K562 (cell line): Measurements from ENCODE around the gene ACTR5. TPM values are rescaled to one million over a fixed set of nuclear protein-coding genes. Genes with fewer than 3 reads are reported as not detected.
A peak's percentile ranks its signal among the peaks of the same experiment; 100 is the strongest.

ENCODE experiments used
- CHCHD3 ChIP-seq: fragments of 250-450 bp; sonication (Bioruptor Pico); IDR thresholded peaks from 2 replicates; pipeline ENCODE4 v2.1.2; 2022; ENCODE audit warnings: mild to moderate bottlenecking
- HDAC2 ChIP-seq: fragments of 450-650 bp; IDR thresholded peaks from 2 replicates; pipeline ENCODE4 v1.6.1; 2016; ENCODE audit warnings: mild to moderate bottlenecking
- JUNB ChIP-seq: fragments of 450-650 bp; formaldehyde crosslinking; conservative IDR thresholded peaks from 2 replicates; pipeline ENCODE4 v1.4.0; 2020; ENCODE audit warnings: mild to moderate bottlenecking
- MECOM ChIP-seq: fragments of 250-450 bp; sonication (Bioruptor Pico); IDR thresholded peaks from 2 replicates; pipeline ENCODE4 v1.8.0; 2022; ENCODE audit warnings: inconsistent platforms
- MTA2 ChIP-seq: fragments of 450-650 bp; IDR thresholded peaks from 2 replicates; pipeline ENCODE4 v1.6.1; 2016; ENCODE audit warnings: low read depth
- NFE2L1 ChIP-seq: fragments of 450-650 bp; IDR thresholded peaks from 2 replicates; pipeline ENCODE4 v1.6.1; 2016; ENCODE audit warnings: missing genetic modification characterization, low read depth, mild to moderate bottlenecking, missing compliant biosample characterization, moderate library complexity, borderline replicate concordance
- SIRT6 ChIP-seq: IDR thresholded peaks from one replicate; pipeline ENCODE4 v1.6.1; 2012; ENCODE audit warnings: low read depth, mild to moderate bottlenecking, control low read depth, inconsistent platforms, low read length, moderate library complexity
- SMARCA5 ChIP-seq: fragments of 450-650 bp; IDR thresholded peaks from 2 replicates; pipeline ENCODE4 v1.6.1; 2016
- ZEB2 ChIP-seq: fragments of 450-650 bp; IDR thresholded peaks from 2 replicates; pipeline ENCODE4 v1.6.1; 2016
- ZNF143 ChIP-seq: sonication (generic); formaldehyde crosslinking; IDR thresholded peaks from 2 replicates; pipeline ENCODE4 v1.9.0; 2022; ENCODE audit warnings: mild to moderate bottlenecking, missing genetic modification reagents
- ZNF232 ChIP-seq: sonication (generic); formaldehyde crosslinking; IDR thresholded peaks from 2 replicates; pipeline ENCODE4 v1.8.0; 2022; ENCODE audit warnings: mild to moderate bottlenecking, missing genetic modification reagents
- polyA plus RNA-seq, 8 experiments: library from polyadenylated mRNA; depleted of rRNA in 4 of 8; stranded (reverse) in 5 of 8; unstranded in 3 of 8; fragments of >200 nt; fragmentation: Nextera tagmentation in 2 of 8; fragmentation: Illumina TruSeq in 1 of 8; extraction: Ambion mirVana in 2 of 8; extraction: Trizol in 1 of 8; gene quantifications; 2 replicates each; pipeline versions ENCODE4 v1.2.1 to v1.2.3, GENCODE V29; 2011 to 2014; ENCODE audit warnings: inconsistent platforms in 1 of 8, missing spikeins in 1 of 8
- total RNA-seq, 7 experiments: library from RNA; depleted of rRNA in 6 of 7; stranded (reverse); fragments of >200 nt in 6 of 7; fragmentation: Illumina TruSeq in 2 of 7; extraction: Trizol in 2 of 7; gene quantifications; 2 replicates each; pipeline versions ENCODE4 v1.2.1 to v1.2.3, GENCODE V29; 2011 to 2021; ENCODE audit warnings: low replicate concordance in 1 of 7
- TF ChIP-seq, protein P1 (sequence below): fragments of 450-650 bp; IDR thresholded peaks from 2 replicates; pipeline ENCODE4 v1.6.1; 2016; ENCODE audit warnings: mild to moderate bottlenecking, moderate library complexity
- TF ChIP-seq, protein P2 (sequence below), 3 experiments: fragments of 200-800 bp in 1 of 3; sonication (Bioruptor generic) in 1 of 3; sonication (generic) in 1 of 3; formaldehyde crosslinking in 1 of 3; IDR thresholded peaks; 2 replicates each; pipeline versions ENCODE4 v1.6.1 to v1.8.0; 2016 to 2022; ENCODE audit warnings: mild to moderate bottlenecking in 2 of 3, missing compliant biosample characterization in 2 of 3, missing genetic modification characterization in 2 of 3, missing genetic modification reagents in 1 of 3
- TF ChIP-seq, protein P3 (sequence below): fragments of 250-450 bp; sonication (Bioruptor Pico); IDR thresholded peaks from 2 replicates; pipeline ENCODE4 v1.8.0; 2022; ENCODE audit warnings: moderate library complexity, mild to moderate bottlenecking, inconsistent platforms

The ACTR5 gene
- total and polyA plus RNA-seq, 9 of the 15 experiments (the other 6 are each of a cell fraction or from before 2014, with no cell fraction given): 0.93 to 18.8 (median 12.9) TPM

- TF ChIP-seq, protein P1, sequence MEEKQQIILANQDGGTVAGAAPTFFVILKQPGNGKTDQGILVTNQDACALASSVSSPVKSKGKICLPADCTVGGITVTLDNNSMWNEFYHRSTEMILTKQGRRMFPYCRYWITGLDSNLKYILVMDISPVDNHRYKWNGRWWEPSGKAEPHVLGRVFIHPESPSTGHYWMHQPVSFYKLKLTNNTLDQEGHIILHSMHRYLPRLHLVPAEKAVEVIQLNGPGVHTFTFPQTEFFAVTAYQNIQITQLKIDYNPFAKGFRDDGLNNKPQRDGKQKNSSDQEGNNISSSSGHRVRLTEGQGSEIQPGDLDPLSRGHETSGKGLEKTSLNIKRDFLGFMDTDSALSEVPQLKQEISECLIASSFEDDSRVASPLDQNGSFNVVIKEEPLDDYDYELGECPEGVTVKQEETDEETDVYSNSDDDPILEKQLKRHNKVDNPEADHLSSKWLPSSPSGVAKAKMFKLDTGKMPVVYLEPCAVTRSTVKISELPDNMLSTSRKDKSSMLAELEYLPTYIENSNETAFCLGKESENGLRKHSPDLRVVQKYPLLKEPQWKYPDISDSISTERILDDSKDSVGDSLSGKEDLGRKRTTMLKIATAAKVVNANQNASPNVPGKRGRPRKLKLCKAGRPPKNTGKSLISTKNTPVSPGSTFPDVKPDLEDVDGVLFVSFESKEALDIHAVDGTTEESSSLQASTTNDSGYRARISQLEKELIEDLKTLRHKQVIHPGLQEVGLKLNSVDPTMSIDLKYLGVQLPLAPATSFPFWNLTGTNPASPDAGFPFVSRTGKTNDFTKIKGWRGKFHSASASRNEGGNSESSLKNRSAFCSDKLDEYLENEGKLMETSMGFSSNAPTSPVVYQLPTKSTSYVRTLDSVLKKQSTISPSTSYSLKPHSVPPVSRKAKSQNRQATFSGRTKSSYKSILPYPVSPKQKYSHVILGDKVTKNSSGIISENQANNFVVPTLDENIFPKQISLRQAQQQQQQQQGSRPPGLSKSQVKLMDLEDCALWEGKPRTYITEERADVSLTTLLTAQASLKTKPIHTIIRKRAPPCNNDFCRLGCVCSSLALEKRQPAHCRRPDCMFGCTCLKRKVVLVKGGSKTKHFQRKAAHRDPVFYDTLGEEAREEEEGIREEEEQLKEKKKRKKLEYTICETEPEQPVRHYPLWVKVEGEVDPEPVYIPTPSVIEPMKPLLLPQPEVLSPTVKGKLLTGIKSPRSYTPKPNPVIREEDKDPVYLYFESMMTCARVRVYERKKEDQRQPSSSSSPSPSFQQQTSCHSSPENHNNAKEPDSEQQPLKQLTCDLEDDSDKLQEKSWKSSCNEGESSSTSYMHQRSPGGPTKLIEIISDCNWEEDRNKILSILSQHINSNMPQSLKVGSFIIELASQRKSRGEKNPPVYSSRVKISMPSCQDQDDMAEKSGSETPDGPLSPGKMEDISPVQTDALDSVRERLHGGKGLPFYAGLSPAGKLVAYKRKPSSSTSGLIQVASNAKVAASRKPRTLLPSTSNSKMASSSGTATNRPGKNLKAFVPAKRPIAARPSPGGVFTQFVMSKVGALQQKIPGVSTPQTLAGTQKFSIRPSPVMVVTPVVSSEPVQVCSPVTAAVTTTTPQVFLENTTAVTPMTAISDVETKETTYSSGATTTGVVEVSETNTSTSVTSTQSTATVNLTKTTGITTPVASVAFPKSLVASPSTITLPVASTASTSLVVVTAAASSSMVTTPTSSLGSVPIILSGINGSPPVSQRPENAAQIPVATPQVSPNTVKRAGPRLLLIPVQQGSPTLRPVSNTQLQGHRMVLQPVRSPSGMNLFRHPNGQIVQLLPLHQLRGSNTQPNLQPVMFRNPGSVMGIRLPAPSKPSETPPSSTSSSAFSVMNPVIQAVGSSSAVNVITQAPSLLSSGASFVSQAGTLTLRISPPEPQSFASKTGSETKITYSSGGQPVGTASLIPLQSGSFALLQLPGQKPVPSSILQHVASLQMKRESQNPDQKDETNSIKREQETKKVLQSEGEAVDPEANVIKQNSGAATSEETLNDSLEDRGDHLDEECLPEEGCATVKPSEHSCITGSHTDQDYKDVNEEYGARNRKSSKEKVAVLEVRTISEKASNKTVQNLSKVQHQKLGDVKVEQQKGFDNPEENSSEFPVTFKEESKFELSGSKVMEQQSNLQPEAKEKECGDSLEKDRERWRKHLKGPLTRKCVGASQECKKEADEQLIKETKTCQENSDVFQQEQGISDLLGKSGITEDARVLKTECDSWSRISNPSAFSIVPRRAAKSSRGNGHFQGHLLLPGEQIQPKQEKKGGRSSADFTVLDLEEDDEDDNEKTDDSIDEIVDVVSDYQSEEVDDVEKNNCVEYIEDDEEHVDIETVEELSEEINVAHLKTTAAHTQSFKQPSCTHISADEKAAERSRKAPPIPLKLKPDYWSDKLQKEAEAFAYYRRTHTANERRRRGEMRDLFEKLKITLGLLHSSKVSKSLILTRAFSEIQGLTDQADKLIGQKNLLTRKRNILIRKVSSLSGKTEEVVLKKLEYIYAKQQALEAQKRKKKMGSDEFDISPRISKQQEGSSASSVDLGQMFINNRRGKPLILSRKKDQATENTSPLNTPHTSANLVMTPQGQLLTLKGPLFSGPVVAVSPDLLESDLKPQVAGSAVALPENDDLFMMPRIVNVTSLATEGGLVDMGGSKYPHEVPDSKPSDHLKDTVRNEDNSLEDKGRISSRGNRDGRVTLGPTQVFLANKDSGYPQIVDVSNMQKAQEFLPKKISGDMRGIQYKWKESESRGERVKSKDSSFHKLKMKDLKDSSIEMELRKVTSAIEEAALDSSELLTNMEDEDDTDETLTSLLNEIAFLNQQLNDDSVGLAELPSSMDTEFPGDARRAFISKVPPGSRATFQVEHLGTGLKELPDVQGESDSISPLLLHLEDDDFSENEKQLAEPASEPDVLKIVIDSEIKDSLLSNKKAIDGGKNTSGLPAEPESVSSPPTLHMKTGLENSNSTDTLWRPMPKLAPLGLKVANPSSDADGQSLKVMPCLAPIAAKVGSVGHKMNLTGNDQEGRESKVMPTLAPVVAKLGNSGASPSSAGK: peak; percentile 94
- TF ChIP-seq HDAC2: no peak
- TF ChIP-seq, protein P2, sequence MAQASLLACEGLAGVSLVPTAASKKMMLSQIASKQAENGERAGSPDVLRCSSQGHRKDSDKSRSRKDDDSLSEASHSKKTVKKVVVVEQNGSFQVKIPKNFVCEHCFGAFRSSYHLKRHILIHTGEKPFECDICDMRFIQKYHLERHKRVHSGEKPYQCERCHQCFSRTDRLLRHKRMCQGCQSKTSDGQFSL (CRISPR knock-in tag; IDR thresholded peaks at IDR 0.05): no peak
- TF ChIP-seq, protein P2 (tag; IDR thresholded peaks at IDR 0.05): no peak
- 0 out of 2 replicates have a peak, but pooled peaks have one; percentile 33 for TF ChIP-seq ZNF232 (CRISPR knock-in tag)
- TF ChIP-seq NFE2L1 (tag): no peak
- TF ChIP-seq JUNB (CRISPR knock-in tag): no peak
- no peak for TF ChIP-seq ZNF143 (CRISPR knock-in tag)
- no peak for TF ChIP-seq SIRT6
- TF ChIP-seq SMARCA5: no peak
- no peak for TF ChIP-seq MECOM (CRISPR knock-in tag)
- no peak for TF ChIP-seq MTA2
- TF ChIP-seq, protein P3, sequence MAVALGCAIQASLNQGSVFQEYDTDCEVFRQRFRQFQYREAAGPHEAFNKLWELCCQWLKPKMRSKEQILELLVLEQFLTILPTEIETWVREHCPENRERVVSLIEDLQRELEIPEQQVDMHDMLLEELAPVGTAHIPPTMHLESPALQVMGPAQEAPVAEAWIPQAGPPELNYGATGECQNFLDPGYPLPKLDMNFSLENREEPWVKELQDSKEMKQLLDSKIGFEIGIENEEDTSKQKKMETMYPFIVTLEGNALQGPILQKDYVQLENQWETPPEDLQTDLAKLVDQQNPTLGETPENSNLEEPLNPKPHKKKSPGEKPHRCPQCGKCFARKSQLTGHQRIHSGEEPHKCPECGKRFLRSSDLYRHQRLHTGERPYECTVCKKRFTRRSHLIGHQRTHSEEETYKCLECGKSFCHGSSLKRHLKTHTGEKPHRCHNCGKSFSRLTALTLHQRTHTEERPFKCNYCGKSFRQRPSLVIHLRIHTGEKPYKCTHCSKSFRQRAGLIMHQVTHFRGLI: no peak
- no peak for TF ChIP-seq ZEB2
- TF ChIP-seq CHCHD3 (CRISPR knock-in tag): no peak
These were observed 664 bp upstream of the ACTR5 start (continued) for GRCh38 chr20:38747495-38748096.
